Hematopoietic multipotent progenitor cell treated with erythropoietin and hydrocortisone succinate and interleukin-3 and kit ligand, for 15 days (in vitro differentiated cells): ENCODE results near the gene VDAC1.

Experiments
- DNase-seq: peaks from one replicate; pipeline ENCODE4 v3.0.0-alpha.2; 2015; ENCODE audit warnings: low spot score

VDAC1 gene

DNA sequence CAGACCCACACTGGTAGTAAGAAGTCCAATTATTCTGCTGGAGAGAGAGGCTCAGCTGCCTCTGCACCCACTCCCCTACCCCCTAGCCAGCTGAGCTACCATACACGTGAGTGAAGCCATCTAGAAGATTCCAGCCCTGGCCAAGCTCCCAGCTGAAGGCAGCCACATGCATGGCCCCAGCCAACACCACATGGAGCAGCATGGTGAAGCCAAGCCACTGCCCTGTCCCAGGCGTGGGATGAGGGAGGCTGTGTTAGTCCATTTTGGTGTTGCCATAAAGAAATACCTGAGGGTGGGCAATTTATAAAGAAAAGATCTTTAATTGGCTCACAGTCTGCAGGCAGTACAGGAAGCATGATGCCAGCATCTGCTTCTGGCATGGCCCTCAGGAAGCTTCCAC, 20.0 kb upstream of the VDAC1 start:
- DNase-seq = no peak

DNA sequence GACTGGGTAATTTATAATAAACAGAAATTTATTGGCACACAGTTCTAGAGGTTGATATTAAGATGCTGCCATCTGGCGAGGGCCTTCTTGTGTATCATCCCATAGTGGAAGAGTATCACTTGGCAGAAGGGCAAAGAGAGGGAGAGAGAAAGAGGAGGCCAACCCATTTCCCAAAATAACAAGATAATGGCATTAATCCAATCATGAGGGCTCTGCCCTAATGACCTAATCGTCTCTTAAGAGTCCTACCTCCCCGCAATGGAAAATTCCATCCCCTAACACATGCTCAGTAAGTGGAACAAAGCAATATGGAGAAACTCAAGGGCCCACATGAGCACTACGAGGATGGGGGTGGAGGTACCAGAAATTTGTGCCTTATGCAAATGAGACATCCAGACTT, 17.6 kb upstream of the VDAC1 start:
- DNase-seq = no peak

DNA sequence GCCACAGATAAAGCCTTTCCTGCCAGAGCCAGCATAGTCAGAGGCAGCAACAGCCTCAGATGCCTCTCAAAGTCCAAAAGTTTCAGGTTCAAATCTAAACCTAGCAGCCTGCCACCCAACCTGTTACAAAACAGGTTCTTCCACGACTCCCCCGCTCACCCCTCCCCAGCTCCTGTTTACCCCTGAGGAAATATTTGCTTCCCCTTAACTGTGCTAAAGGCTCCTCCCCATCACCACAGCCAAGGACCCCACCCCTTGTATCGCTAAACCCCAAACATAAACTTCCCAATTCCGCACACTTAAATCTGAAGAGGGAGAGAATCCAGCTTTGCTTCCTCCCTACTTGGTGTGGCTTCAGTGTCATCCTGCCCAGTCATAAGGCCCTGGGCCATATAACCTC, 15.4 kb upstream of the VDAC1 start:
- no peak for DNase-seq

DNA sequence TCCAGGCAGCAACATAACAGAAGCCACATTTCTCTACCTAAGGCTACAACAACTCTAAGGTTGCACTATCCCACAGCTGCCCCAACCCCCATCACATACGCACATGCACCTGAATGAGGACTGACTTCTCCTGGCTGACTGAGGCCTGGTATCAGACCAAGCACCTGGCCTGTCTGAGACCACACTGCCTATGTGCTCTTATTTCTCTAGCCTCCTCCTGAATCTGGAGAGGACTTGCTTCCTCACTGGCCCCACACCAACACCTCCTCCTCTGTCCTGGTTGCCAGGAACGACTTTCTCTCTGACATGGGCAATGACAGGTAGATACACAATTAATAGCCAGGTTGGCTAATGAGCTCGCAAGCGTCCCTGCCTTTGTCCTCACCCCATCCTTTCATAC, 14.9 kb upstream of the VDAC1 start:
- no peak for DNase-seq

DNA sequence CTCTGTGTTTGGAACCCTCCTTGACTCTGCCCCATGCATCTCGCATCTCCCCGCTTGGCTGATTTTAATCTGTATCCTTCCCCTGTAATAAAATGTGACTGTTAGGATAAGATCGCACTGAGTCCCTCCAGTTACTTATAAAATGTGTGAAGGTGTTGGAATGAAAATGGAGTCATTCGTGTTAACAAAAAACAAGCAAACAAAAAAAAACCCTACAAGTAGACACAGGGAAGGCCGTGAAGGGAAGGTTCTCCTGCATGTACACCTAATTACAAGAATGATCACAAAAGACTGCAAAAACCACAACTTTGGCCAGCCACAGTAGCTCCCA, 14.2 kb upstream of the VDAC1 start:
- no peak for DNase-seq

DNA sequence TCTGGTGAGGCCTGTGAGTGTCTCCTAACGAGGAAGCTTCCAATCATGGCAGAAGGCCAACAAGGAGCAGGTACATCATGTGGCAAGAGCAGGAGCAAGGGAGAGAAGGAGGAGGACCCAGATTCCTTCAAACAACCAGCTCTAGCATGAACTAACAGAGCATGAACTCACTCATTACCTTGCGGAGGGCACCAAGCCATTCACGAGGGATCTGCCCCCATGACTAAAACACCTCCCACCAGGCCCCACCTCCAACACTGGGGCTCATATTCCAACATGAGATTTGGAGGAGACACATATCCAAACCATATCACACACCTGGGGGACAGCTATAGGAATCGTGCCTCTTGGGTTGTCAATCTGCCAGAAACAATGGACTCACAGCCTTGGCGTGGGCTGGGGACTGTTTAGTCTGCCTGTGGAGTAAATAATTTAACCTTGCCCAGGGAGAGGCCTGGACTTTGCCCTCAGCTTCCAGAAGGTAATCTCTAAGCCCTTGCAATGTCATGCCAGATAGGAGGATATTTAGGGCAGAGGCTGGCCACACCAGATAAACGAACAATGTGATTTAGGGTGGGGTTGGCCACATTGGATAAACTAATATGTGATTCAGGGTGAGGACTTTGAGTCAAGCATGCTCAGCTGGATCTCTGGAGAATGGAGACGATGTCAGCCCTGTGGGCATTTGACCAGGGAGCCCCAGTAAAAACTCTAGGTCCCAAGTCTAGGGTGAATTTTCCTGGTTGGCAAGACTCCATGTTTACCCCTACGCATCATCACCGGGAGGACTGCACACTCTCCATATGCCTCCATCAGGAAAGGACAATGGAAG, 13.6 kb upstream of the VDAC1 start:
- DNase-seq = no peak

DNA sequence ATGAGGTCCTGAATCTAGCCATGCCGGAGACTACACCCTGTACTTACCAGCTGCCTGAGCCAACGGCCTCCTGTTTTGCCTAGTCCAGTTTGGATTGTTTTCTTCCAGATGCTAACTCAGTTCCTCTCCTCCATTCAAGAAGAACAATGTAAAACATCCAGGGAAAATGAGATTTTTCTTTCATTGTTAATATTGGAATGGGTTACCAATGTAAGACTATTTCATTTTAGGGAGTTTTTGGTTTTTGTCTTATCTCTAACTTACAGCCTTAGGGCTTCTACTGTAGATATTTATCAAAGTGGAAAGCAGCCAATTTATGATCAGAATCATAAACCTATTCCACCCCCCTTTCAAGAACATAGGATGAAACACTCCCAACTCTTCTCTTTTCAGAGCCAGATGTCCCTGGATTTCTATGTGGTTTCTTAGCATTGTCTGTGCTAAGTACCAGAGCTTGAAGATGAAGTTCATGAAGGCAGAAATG, 3.5 kb upstream of the VDAC1 start:
- no peak for DNase-seq

DNA sequence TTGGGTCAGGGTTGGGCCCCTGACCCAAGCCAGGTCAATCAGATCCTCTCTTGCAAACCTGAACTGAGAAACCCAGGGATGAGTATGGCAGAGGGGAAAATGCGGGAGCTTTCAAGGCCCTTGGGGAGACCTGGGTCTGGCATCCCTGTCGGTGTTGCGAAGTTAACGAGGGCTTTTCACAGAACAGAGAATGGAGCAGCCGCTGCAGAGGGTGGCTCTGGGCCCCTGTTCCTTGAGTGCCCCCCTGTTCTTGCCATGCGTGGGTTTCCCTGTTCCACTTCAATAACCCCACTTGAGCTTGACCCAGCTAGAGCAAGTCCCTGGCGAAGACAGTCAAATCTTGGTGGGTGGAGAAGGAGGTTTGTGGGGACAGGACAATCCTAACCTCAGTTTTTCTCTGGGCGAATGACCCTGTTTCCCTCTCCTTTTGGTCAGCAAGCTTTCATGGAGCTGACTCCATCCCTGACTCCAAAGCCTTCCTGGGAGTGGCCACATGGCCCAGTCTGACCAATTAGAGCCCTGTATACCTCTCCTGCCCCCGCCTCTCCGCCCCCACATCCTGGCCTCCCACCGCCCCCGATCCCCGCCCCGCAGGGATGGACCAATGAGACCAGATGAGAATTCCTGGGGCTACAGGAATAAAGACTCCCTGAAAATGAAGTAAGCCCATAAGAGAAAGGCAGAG, 2.9 kb upstream of the VDAC1 start:
- no peak for DNase-seq

DNA sequence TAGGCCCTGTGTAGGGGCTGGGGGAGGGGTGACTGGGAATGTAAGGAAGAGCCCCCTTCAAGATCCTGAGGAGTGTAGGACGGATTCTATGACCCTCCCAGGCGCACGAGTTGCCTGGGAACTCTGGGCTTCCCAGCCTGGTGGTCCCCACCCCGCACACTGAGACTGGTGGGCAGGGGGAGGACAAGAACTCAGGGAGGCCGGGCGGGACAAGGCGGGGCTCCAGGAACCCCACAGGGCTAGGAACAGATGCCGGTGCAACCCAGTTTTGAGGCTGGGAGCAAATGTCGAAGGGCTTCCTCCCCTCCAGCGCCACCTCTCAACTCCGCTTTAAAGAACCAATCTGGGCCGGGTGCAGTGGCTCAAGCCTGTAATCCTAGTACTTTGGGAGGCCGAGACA, 1.3 kb upstream of the VDAC1 start:
- DNase-seq = no peak

DNA sequence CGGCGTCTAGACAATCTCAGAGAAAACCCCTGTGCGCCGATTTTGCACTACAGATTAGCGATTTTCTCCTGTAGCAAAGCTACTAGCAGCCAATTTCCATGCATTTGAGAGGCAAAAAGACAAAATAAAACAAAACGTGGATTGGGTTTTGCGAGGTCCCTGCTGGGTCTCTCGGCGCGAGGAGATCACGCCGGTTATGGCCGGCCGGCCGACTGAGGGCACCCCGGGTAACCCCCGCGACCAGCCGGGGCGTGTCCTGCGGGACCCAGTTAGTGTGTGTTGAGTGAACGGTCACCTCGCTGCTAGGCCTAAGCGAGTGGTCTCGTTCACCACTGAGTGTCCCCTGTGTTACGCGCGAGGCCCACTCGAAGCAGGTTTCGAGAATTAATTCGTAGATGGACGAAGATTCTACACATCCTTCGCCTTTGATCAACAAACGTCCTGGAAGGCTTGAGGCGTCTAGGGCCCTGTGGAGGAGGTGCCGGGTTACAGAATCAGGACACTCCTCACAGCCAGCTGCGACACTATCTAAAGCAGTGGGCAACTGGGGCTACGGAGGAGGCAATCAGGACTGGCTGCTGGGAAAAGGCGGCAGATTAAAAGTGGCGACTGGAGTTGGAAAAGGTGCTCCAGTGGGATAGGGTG, 764 bp upstream of the VDAC1 start:
- no peak for DNase-seq

DNA sequence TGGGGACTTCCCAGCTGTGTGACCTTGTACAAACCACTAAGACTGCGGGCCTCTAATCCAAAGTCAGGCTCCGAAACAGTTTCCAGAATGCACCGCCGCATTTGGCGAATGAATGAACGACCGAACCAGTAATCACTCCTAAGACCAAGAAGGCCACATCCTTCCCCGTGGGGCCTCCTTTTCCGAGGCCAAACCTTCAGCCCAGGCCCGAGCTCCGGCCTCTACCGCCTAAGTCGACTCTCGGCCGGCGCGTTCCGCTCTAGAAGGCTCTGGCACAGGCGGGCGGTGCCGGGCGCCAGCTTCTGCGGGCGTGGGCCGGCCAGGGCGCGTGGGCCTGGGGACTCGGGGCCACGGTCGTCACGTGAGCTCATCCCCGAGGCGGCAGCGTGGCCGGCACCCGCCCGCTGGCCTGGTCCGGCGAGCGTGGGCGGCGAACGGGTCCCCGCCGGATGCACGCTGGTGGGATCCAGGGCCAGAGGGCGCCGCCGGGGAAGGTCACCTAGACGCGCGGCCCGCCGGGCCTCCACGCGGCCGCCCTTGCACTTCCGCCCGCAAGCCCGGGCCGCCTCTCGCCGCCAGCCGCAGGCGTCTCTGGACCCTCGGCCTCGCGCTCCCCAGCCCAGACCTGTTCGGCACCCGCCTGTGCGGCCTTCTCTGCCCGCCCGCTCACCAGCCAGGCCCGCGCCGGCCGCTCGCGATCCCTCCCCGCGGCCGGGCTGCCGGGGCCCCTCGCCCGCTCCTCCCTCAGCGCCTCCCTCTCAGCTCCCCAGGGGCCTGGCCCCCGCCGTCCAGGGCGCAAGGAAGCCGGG, 754 bp downstream of the VDAC1 start:
- peak; percentile 44 for DNase-seq

DNA sequence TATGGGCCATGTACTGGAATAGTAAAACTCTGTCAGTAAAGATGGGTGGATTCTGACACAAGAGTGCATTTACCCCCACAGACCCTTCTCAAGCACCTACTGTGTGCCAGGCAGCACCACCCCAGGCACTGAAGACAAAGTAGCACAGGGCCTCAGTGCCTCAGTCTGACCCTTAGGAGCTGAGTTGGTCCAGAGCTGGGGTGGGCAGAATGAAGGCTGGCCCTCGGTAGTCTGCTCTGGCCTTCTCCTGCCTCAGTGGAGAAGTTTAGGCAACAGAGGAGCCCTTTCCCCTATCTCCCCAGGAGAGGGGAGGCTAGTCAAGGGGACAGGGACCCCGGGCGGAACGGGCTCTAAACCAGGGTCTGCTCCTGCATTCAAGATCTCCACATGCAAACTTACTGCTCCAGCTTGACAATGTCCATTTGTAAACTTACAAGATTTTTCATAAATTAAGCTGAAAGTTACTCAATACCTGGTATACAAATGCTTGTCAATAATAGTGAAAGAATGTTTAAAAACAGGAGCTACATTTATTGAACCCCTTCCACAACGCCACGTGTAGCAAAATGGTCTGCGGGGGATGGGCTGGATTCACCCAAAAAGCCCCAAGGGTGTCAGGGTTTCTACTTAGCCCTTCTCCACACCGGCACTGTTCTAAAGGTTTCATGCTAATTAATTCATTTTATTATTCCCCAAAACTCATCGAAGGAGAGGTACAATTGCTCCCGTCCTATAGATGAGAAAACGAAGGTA, 1.5 kb downstream of the VDAC1 start:
- no peak for DNase-seq

DNA sequence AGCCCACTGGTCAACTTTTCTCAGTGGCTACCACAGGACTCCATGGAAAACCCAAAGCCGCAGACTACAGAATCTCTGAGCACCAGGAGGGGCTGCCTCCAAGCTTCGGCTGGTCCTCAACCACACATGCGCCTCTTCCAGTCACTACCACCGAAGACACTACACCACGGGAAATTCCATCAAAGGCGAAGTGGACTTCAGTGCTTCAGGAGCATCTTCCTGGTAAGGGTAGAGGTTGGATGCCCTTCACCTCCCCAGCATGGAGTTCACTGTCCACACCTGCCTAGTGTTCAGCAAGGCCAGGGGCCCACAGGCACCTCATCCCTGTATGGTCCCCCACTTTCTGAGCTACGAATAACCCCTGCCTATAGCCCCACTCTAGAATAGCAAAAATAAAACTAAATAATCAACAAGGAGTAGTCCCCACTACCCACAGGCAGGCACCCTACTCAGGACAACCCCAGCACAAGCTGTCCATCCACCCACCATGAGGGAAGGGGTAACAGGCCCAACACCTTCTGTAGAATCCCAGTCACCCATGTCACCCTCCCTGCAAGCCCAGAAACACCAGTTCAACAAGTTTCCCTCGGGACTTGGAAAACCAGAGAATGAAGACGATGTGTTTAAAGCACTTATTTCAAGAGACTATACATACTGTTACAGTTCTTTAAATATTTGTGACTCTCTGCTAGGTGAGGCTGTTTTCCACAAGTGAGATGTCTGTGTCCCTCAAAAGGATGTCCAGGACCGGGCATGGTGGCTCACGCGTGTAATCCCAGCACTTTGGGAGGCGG, 2.6 kb downstream of the VDAC1 start:
- DNase-seq = no peak

DNA sequence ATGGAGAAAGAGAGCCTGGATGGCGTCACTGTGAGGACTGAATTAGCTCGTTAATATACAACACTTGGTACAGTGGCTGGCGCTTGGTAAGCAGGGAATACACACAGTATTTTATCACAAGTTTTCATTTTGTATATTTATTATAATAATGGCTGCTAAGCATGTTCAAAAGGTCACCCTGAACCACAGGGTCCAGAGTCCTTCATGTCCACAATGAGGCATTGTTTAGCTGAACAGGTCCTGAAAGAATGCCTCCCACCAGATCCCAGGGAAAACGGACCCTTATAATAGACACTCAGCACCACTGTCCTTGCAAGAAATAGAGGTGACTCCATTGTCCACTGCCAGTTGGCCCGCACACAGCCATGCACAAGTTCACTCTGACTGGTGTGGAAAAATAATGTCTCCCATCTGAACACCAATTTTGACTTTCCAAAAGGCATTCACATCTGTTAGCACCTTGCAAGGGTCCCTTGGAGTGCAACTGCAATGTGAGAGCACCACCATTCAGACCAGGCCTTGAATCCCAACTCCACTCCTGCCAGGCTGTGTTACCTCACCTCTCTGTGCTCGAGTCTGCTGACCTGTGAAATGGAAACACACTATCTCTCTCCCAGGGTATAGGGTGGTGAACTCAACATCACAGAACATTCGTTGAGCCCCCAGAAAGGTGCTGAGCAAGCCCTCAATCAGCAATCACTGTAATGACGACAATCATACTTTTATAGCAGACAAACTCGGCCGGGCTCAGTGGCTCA, 3.9 kb downstream of the VDAC1 start:
- no peak for DNase-seq

DNA sequence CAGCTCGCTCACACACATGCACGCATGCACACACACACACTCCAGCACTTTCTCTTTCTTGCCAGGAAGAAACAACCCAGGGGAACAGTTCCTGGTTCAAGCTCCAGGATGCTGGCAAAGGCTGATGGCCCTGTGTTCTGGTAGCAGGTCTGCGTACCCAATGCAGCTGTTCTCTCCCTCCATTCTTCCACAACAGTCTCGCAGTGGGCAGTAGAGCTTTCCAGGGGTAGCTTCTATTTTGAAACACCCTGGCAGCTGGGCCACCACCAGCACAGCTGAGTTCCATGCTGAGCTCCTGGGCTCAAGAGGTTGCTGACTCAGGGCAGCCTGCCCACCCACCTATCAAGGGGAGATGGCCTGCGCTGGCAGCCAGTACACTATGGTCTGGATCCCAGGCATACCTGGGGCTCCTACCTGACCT, 4.7 kb downstream of the VDAC1 start:
- no peak for DNase-seq

DNA sequence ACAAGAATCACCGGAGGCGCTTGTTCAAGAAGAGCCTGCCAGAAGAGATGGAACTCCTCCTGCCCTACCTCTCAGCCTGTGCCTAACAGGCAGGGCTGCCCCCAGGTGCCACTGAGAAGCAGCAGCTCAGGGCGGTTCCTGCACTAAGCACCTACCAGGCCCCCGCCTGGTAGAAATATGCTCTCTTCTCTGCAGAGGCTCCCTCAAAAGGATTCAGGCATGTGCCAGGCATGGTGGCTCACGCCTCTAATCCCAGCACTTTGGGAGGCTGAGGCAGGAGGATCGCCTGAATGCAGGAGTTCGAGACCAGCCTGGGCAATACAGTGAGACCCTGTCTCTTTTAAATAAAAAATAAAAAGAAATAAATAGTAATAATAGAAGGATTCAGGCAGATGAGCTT, 6.0 kb downstream of the VDAC1 start:
- DNase-seq = no peak

DNA sequence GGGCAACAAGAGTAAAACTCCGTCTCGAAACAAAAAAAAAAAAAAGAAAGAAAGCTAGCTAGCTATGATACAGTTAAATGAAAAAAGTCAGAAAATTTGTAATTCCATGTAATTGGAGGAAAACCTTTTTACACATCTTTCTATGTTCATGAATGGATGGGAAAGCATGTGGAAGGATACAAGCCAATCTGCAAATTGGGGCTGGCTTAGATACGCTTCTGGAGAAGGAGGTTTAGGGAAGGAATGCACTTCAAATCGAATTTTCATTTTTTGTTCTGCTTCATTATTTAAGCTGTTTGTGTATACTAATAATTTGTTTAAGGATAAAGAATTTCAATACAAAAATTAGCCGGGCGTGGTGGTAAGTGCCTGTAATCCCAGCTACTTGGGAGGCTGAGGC, 6.7 kb downstream of the VDAC1 start:
- DNase-seq = no peak

DNA sequence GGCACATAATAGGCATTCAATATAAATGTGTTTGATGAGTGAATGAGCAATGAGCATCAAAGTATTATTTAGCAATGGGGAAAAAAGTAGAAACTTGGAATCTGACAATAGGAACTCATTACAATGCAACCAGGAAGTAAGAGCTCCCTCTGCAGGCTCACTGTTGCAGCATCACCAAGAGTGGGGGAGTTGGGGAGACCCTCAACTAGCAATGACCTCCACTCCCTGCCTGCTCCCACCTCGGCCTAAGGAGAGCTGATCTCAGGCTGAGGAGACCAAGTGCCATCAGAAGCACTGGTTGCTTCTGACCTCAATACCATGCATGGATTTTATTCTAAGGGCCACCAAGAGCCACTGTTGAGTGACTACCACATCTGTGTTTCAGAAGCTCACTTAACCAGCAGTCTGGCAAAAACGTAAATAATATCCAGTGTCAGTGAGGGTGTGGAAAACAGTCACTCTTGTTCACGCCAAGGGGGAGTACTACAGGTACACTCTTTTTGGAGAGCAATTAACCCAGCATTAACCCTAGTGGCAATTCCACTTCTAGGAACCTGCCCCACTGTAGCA, 8.0 kb downstream of the VDAC1 start:
- DNase-seq = no peak

DNA sequence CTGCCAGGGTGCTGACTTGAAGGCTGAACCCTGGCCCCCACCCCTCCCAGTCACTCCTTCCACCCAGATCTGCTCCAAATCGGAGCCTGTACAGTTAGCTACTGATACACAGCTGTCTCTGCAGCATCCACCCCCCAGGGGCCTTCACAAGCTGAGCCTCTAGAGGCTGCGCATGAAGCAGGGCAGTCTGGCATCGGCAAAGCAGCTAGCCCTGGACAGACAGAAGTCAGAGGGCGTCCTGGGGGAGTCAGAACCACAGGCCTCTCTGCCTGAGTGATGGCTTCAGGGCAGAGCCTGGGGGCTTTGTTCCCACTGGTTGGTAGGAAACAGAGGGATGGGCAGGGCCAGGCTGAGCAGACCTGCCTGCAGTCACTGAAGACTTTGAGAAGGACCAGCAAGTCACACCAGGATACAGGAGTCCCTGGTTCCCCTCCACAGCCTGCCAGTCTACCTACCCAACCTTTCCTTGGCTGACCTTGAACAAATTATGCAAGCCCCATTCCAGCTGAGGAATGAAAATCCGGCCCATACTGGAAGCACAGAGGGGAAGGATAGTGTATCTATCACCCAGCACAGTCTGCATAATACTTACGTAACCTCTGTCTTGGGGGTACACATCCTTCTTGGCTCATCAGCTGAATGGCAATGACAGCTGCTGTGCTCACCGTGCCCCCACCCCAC, 8.8 kb downstream of the VDAC1 start:
- no peak for DNase-seq
